ENCODE data around the gene LTA4H.

DNA sequence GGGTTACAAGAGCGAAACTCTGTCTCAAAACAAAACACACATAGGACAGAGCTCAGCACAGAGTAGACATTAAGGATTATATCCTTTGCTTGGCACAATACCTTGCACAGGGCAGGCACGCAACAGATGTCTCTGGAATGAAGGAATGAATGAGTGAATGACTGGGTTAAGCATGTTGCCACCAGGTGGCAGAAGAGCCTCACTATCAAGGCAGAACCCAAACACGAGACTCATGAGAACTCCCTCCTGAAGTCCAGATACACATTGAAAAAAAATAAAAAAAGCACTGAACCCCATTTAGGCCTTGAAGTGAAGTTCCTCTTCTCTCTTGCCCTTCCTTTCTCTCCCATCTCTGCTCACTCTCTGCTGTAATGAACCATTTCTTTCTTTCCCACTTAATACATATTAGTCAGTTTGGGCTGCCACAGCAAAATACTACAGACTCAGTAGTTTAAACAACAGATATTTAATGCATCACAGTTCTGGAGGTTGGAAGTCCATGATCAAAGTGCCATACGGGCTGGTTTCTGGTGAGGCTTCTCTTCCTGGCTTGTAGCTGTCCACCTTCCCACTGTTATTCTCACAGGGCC lies 26.6 kb upstream of the LTA4H start:
- no peak for TF ChIP-seq POLR2A (IDR thresholded peaks at IDR 0.05)
- TF ChIP-seq CTCF (IDR thresholded peaks at IDR 0.05), result peak; percentile 79 to 86 (median 84)

Measured in gastroesophageal sphincter (tissue), 3 donors.